Keratinocyte (primary cell): ENCODE results near the gene PHRF1. TPM values are rescaled to one million over a fixed set of nuclear protein-coding genes. Genes with fewer than 3 reads are reported as not detected.

Experiments used
- DNase-seq: peaks from one replicate; pipeline ENCODE4 v3.0.0-alpha.2; 2011; ENCODE audit warnings: low read depth, missing footprints, low spot score
- FAIRE-seq: peaks from 2 replicates; lab custom pipeline; 2011; peaks lifted over from hg19 to GRCh38; lab: Jason Lieb, UNC
- H2AFZ ChIP-seq: 2 replicates; pipeline ENCODE4 v1.6.0; 2012; ENCODE audit warnings: low read length, control low read depth, inconsistent platforms; ENCODE audit not compliant: control insufficient read depth
- H3K27ac ChIP-seq: 2 replicates; pipeline ENCODE4 v1.5.1; 2011; ENCODE audit warnings: low read length; ENCODE audit not compliant: control insufficient read depth, insufficient read depth
- H3K27me3 ChIP-seq: 3 replicates; pipeline ENCODE4 v1.6.0; 2011; ENCODE audit warnings: low read length; ENCODE audit not compliant: control insufficient read depth, insufficient read depth; ENCODE audit errors: extremely low read depth
- H3K36me3 ChIP-seq, 2 experiments: 2 replicates in 1 of 2; 3 replicates in 1 of 2; pipeline ENCODE4 v1.5.1; 2011; ENCODE audit warnings: low read length in 2 of 2, mild to moderate bottlenecking in 1 of 2; ENCODE audit not compliant: control insufficient read depth in 2 of 2, insufficient read depth in 2 of 2; ENCODE audit errors: extremely low read depth in 1 of 2
- H3K4me1 ChIP-seq: 3 replicates; pipeline ENCODE4 v1.5.1; 2011; ENCODE audit warnings: low read length; ENCODE audit not compliant: control insufficient read depth, insufficient read depth; ENCODE audit errors: extremely low read depth
- H3K4me2 ChIP-seq: 3 replicates; pipeline ENCODE4 v1.6.0; 2011; ENCODE audit warnings: low read depth, low read length; ENCODE audit not compliant: control insufficient read depth, insufficient read depth; ENCODE audit errors: extremely low read depth
- H3K4me3 ChIP-seq, 3 experiments: fragments of 200-600 bp in 1 of 3; sonication (generic) in 1 of 3; 2 replicates in 2 of 3; 3 replicates in 1 of 3; pipeline ENCODE4 v1.5.1; 2011 to 2016; ENCODE audit warnings: low read length in 3 of 3, mild to moderate bottlenecking in 3 of 3, control low read depth in 2 of 3, inconsistent platforms in 1 of 3, low read depth in 1 of 3, mixed read lengths in 1 of 3, mixed run types in 1 of 3, moderate library complexity in 1 of 3; ENCODE audit not compliant: control insufficient read depth in 2 of 3, insufficient read depth in 2 of 3; ENCODE audit errors: extremely low read depth in 1 of 3
- H3K79me2 ChIP-seq: 2 replicates; pipeline ENCODE4 v1.6.0; 2012; ENCODE audit warnings: low read length; ENCODE audit not compliant: control insufficient read depth, insufficient read depth
- H3K9ac ChIP-seq: 3 replicates; pipeline ENCODE4 v1.6.0; 2011; ENCODE audit warnings: low read length; ENCODE audit not compliant: control insufficient read depth, insufficient read depth; ENCODE audit errors: extremely low read depth
- H3K9me1 ChIP-seq: 3 replicates; pipeline ENCODE4 v1.6.0; 2011; ENCODE audit warnings: low read length; ENCODE audit not compliant: control insufficient read depth, insufficient read depth; ENCODE audit errors: extremely low read depth
- H3K9me3 ChIP-seq: 2 replicates; pipeline ENCODE4 v1.5.1; 2012; ENCODE audit warnings: low read depth, low read length; ENCODE audit not compliant: control insufficient read depth
- H4K20me1 ChIP-seq: 3 replicates; pipeline ENCODE4 v1.6.0; 2011; ENCODE audit warnings: low read length; ENCODE audit not compliant: control insufficient read depth, insufficient read depth; ENCODE audit errors: extremely low read depth
- EZH2 ChIP-seq: IDR thresholded peaks from one replicate; pipeline ENCODE4 v1.6.1; 2012; ENCODE audit warnings: inconsistent platforms, mild to moderate bottlenecking, low read length, moderate library complexity
- dilution Hi-C: fragments of 300-500 bp; cut with MboI; formaldehyde crosslinking; loops from one replicate; pipeline ENCODE4 v1.7.0; 2020; ENCODE audit warnings: low sequenced_read_pairs; ENCODE audit not compliant: extremely low pct_ligation_motif_present
- polyA plus RNA-seq, 5 experiments: library from polyadenylated mRNA; depleted of rRNA in 3 of 5; stranded (reverse) in 3 of 5; stranded (forward) in 1 of 5; unstranded in 1 of 5; fragments of >200 nt; gene quantifications; 1 replicate in 1 of 5; 2 replicates in 3 of 5; 3 replicates in 1 of 5; pipeline versions ENCODE4 v1.2.1 to v1.2.3, GENCODE V29; 2011 to 2012; ENCODE audit warnings: missing spikeins in 2 of 5, low read depth in 1 of 5, low replicate concordance in 1 of 5
- TF ChIP-seq, protein P1 (sequence below), 3 experiments: IDR thresholded peaks in 1 of 3; conservative IDR thresholded peaks in 1 of 3; optimal IDR thresholded peaks in 1 of 3; 2 replicates in 2 of 3; 3 replicates in 1 of 3; pipeline versions ENCODE3 to v1.5.1; 2011; ENCODE audit warnings: low read length in 3 of 3, mild to moderate bottlenecking in 3 of 3, moderate library complexity in 2 of 3, control low read depth in 1 of 3, inconsistent platforms in 1 of 3; ENCODE audit not compliant: insufficient read depth in 2 of 3; ENCODE audit errors: extremely low read depth in 1 of 3

The PHRF1 gene
- polyA plus RNA-seq, 1 donor (not counting 4 experiments of a cell fraction or from before 2014, with no cell fraction given): 10.7 TPM

GRCh38 chr11:528815-529727 is 47.2 kb upstream of the PHRF1 start:
- peaks cover 19% of the 10 kb centered on the region for H4K20me1 ChIP-seq
- H3K9ac ChIP-seq: no peak overlapping the region
- H2AFZ ChIP-seq: no peak overlapping the region
- TF ChIP-seq EZH2: no peak
- TF ChIP-seq, protein P1, sequence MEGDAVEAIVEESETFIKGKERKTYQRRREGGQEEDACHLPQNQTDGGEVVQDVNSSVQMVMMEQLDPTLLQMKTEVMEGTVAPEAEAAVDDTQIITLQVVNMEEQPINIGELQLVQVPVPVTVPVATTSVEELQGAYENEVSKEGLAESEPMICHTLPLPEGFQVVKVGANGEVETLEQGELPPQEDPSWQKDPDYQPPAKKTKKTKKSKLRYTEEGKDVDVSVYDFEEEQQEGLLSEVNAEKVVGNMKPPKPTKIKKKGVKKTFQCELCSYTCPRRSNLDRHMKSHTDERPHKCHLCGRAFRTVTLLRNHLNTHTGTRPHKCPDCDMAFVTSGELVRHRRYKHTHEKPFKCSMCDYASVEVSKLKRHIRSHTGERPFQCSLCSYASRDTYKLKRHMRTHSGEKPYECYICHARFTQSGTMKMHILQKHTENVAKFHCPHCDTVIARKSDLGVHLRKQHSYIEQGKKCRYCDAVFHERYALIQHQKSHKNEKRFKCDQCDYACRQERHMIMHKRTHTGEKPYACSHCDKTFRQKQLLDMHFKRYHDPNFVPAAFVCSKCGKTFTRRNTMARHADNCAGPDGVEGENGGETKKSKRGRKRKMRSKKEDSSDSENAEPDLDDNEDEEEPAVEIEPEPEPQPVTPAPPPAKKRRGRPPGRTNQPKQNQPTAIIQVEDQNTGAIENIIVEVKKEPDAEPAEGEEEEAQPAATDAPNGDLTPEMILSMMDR (optimal IDR thresholded peaks at IDR 0.05 in 1 of 3, IDR thresholded peaks at IDR 0.05 in 1 of 3, conservative IDR thresholded peaks at IDR 0.05 in 1 of 3; ENCODE audit: extremely low read depth in 1 of 3, insufficient read depth in 2 of 3, low read length in 3 of 3): no peak
- H3K27ac ChIP-seq: no peak overlapping the region
- H3K79me2 ChIP-seq: peaks cover 25% of the 10 kb centered on the region
- no peaks in the 10 kb centered on the region for H3K9me3 ChIP-seq
- H3K4me1 ChIP-seq: peaks cover 7% of the 10 kb centered on the region
- DNase-seq: no peak
- dilution Hi-C loops: no loop called here
- no peaks in the 10 kb centered on the region for H3K9me1 ChIP-seq
- no peak overlapping the region for H3K4me2 ChIP-seq
- H3K36me3 ChIP-seq: peaks cover 17 to 27% of the 10 kb centered on the region in 2 experiments
- no peak for FAIRE-seq
- H3K4me3 ChIP-seq: no peak overlapping the region
- no peaks in the 10 kb centered on the region for H3K27me3 ChIP-seq

DNA sequence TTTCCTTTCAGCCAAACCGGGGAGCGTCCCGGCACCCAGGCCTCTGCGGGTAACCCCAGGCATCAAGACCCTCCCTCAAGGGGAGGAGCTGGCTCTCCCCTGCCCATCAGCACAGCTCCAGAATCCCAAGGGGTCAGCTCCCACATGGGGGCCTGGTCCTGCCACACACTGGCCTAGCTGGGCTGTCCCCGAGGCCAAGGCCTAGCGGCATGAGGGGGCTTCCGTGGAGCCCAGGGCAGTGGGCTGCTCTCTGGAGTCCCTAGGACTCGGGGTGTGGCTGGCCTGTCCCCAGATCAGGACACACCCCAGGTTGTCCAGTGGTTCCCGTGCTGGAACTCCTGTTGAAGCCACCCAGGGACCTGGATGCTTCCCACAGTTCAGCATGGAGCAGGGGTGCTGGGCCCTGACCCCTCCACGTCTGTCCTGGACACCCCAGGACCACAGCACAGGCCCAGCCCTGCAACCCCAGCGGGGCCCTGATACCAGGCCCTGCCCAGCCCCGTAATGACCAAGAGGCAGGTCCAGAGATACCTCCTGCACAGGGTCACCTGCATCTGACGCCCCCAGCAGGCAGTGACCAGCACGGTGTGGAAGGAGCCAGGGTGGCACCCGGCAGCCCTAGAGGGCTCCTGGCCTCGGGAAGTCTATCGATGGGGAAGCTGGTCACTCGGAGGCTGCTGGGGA is 46.4 kb upstream of the PHRF1 start:
- H3K27ac ChIP-seq: no peak overlapping the region
- dilution Hi-C loops: no loop called here
- H3K9ac ChIP-seq: no peak overlapping the region
- H4K20me1 ChIP-seq: peaks cover 22% of the 10 kb centered on the region
- no peaks in the 10 kb centered on the region for H3K9me1 ChIP-seq
- FAIRE-seq (no peak), DNase-seq (no peak)
- no peaks in the 10 kb centered on the region for H3K27me3 ChIP-seq
- no peak overlapping the region for H3K4me2 ChIP-seq
- H3K4me3 ChIP-seq: no peak overlapping the region
- H3K9me3 ChIP-seq: no peaks in the 10 kb centered on the region
- H2AFZ ChIP-seq: no peak overlapping the region
- H3K4me1 ChIP-seq: peaks cover 12% of the 10 kb centered on the region
- H3K36me3 ChIP-seq: peaks cover 17 to 27% of the 10 kb centered on the region in 2 experiments
- TF ChIP-seq, protein P1 (optimal IDR thresholded peaks at IDR 0.05 in 1 of 3, IDR thresholded peaks at IDR 0.05 in 1 of 3, conservative IDR thresholded peaks at IDR 0.05 in 1 of 3; ENCODE audit: extremely low read depth in 1 of 3, insufficient read depth in 2 of 3, low read length in 3 of 3): no peak
- TF ChIP-seq EZH2: no peak
- H3K79me2 ChIP-seq: peaks cover 31% of the 10 kb centered on the region
